Thyroid gland (tissue), 4 donors: ENCODE results near the gene MRPL3. TPM values are rescaled to one million over a fixed set of nuclear protein-coding genes. Genes with fewer than 3 reads are reported as not detected.

Experiments
- DNase-seq, 2 donors: peaks; one replicate each; pipeline ENCODE4 v3.0.0-alpha.2; 2019
- H3K27ac ChIP-seq, 3 donors: fragments of 200-600 bp; sonication (generic); 1 replicate in 2 of 3; 2 replicates in 1 of 3; pipeline ENCODE4 v1.5.1; 2016 to 2019; ENCODE audit warnings: mild to moderate bottlenecking in 1 of 3, moderate library complexity in 1 of 3
- H3K27me3 ChIP-seq: fragments of 200-600 bp; sonication (generic); one replicate; pipeline ENCODE4 v1.5.1; 2019
- H3K36me3 ChIP-seq, 2 donors: fragments of 200-600 bp; sonication (generic); one replicate each; pipeline ENCODE4 v1.5.1; 2016 to 2019
- H3K4me1 ChIP-seq, 2 donors: fragments of 200-600 bp; sonication (generic); one replicate each; pipeline ENCODE4 v1.5.1; 2017 to 2019
- H3K4me3 ChIP-seq, 3 donors: fragments of 200-600 bp; sonication (generic); replicated peaks in 1 of 3; 1 replicate in 2 of 3; 2 replicates in 1 of 3; pipeline ENCODE4 v1.5.1; 2016; ENCODE audit warnings: mild to moderate bottlenecking in 1 of 3
- H3K9me3 ChIP-seq: fragments of 200-600 bp; sonication (generic); one replicate; pipeline ENCODE4 v1.5.1; 2017
- POLR2A ChIP-seq, 2 donors: fragments of 450-650 bp; IDR thresholded peaks; one replicate each; pipeline ENCODE4 v1.6.1; 2017; ENCODE audit warnings: antibody characterized with exemption in 2 of 2, mild to moderate bottlenecking in 2 of 2, moderate library complexity in 1 of 2
- WGBS, 2 donors: methylation state at CpG; one replicate each; pipeline ENCODE4 v1.1.5; 2017; 5-methylcytosine and 5-hydroxymethylcytosine counted together
- intact Hi-C: fragments of 100-400 bp; cut with DNase I; formaldehyde crosslinking; loops from one replicate; pipeline ENCODE4 v1.15.1; 2023
- total RNA-seq, 4 donors: library from RNA; depleted of rRNA; stranded (reverse); fragments of >200 nt; gene quantifications; one replicate each; pipeline ENCODE4 v1.2.3, GENCODE V29; 2016
- TF ChIP-seq, protein P1 (sequence below), 6 experiments: fragments of 200-600 bp in 3 of 6; fragments of 450-650 bp in 3 of 6; sonication (generic) in 3 of 6; IDR thresholded peaks; one replicate each; pipeline ENCODE4 v1.5.1; 2016 to 2019; ENCODE audit warnings: antibody characterized with exemption in 6 of 6, mild to moderate bottlenecking in 2 of 6, inconsistent platforms in 1 of 6, moderate library complexity in 1 of 6

MRPL3 gene
- total RNA-seq, 4 donors from 2014 or later, result 96.6 to 128 (median 111) TPM

DNA sequence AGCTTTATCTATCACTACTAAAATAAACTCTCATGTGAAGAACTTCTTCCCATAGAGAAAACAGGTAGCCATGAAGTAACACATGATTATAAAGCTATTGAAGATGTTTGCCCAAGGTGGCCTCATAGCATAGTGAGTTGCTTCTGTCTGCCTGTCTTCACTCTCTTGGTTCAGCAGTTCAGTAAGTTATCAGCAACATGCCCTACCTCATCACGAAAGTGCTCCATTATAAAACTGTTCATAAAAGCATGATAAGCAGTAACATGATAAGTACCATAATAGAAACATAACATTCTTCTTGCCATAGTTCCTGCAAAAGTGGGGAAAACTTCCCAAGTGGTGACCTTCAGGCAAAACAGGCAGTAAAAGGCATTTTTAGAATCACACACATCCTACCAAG is 45.6 kb downstream of the MRPL3 start:
- no peak for DNase-seq
- no peaks in the 10 kb centered on the region for H3K9me3 ChIP-seq
- no peak overlapping the region for H3K27ac ChIP-seq
- H3K27me3 ChIP-seq, result no peaks in the 10 kb centered on the region
- peaks cover 0 to 4% of the 10 kb centered on the region in 2 donors for H3K4me1 ChIP-seq
- 90 to 93% methylated on average over 1 of the region's 1 CpG for WGBS, 2 donors
- H3K4me3 ChIP-seq, result no peak overlapping the region
- TF ChIP-seq, protein P1, sequence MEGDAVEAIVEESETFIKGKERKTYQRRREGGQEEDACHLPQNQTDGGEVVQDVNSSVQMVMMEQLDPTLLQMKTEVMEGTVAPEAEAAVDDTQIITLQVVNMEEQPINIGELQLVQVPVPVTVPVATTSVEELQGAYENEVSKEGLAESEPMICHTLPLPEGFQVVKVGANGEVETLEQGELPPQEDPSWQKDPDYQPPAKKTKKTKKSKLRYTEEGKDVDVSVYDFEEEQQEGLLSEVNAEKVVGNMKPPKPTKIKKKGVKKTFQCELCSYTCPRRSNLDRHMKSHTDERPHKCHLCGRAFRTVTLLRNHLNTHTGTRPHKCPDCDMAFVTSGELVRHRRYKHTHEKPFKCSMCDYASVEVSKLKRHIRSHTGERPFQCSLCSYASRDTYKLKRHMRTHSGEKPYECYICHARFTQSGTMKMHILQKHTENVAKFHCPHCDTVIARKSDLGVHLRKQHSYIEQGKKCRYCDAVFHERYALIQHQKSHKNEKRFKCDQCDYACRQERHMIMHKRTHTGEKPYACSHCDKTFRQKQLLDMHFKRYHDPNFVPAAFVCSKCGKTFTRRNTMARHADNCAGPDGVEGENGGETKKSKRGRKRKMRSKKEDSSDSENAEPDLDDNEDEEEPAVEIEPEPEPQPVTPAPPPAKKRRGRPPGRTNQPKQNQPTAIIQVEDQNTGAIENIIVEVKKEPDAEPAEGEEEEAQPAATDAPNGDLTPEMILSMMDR (IDR thresholded peaks at IDR 0.05), result no peak
- no peak for TF ChIP-seq POLR2A (IDR thresholded peaks at IDR 0.05)
- peaks cover under 1 to 8% of the 10 kb centered on the region in 2 donors for H3K36me3 ChIP-seq
- intact Hi-C loops, result no loop called here

DNA sequence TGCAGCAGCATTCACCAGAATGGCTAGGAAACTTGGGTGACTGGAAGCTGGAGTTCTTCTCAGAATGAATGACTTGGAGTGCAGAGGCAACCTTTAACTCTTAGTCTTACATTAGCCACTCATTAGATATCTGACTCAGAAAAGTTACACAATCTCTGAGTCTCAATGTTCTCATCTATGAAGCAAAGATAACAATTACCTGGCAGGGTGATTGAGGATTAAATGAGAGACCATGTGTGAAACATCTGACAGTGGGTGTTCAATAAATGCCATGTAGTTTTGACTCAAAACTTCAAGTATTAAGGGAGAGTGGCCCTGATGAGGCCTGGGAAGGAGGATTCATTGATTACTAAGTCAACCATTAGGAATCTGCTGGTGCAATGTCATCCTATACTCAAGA is 48.3 kb downstream of the MRPL3 start:
- no peak overlapping the region for H3K27ac ChIP-seq
- no peaks in the 10 kb centered on the region for H3K27me3 ChIP-seq
- no peak for DNase-seq
- intact Hi-C loops, result no loop called here
- H3K4me1 ChIP-seq, result peaks cover 0 to 4% of the 10 kb centered on the region in 2 donors
- no peaks in the 10 kb centered on the region for H3K36me3 ChIP-seq
- H3K9me3 ChIP-seq, result no peaks in the 10 kb centered on the region
- TF ChIP-seq, protein P1 (IDR thresholded peaks at IDR 0.05), result no peak
- no peak for TF ChIP-seq POLR2A (IDR thresholded peaks at IDR 0.05)
- H3K4me3 ChIP-seq, result no peak overlapping the region

DNA sequence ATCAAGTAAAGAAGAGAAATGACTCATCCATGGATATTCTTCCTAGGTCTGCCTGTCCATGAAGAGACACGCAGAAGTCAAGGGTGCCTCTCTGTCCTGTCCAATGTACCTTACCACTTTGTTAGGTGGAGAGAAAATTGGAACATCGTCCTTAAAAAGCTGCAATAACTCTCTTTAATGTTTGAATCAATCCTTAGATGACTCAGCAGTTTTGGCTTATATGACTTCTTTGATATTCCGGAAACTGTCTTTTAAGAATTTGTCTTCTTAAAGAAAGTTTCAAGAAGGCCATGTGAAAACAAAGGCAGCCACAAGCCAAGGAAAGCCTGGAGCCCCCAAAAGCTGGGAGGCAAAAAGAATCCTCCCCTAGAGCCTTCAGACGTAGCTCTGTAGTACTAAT is 49.2 kb downstream of the MRPL3 start:
- Histone ChIP-seq H3K4me1 (peaks cover 0 to 4% of the 10 kb centered on the region in 2 donors), H3K27ac (no peak overlapping the region), H3K36me3 (no peaks in the 10 kb centered on the region), H3K4me3 (no peak overlapping the region), H3K9me3 (no peaks in the 10 kb centered on the region), H3K27me3 (no peaks in the 10 kb centered on the region)
- intact Hi-C loops, result no loop called here
- WGBS, 2 donors, result 88 to 89% methylated on average over 4 of the region's 4 CpGs
- TF ChIP-seq, protein P1 (IDR thresholded peaks at IDR 0.05), result no peak
- TF ChIP-seq POLR2A (IDR thresholded peaks at IDR 0.05), result no peak
- no peak for DNase-seq

DNA sequence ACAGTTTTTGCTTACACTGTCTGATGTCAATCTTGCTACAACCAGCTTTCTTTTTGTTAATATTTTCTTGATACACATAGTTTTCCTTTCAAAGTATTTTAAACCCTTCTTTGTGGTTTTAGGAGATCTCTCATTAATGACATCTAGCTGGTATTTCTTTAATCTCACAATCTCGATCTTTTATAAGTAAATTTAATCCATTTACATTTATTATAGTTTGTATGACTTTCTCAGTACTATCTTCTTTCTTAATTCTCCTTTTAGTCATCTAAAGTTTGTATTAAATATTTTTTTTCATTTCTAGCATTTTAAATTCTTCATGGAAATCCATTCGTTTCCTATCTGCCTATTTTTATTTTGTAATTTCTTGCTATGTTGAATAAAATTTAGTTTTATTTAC is 55.4 kb downstream of the MRPL3 start:
- TF ChIP-seq, protein P1 (IDR thresholded peaks at IDR 0.05), result no peak
- no peak for TF ChIP-seq POLR2A (IDR thresholded peaks at IDR 0.05)
- Histone ChIP-seq H3K27me3 (no peaks in the 10 kb centered on the region), H3K27ac (no peak overlapping the region), H3K4me3 (no peak overlapping the region), H3K36me3 (no peaks in the 10 kb centered on the region), H3K4me1 (no peaks in the 10 kb centered on the region), H3K9me3 (no peaks in the 10 kb centered on the region)
- WGBS, 2 donors, result 96 to 97% methylated on average over 2 of the region's 2 CpGs
- no peak for DNase-seq
- intact Hi-C loops, result no loop called here

DNA sequence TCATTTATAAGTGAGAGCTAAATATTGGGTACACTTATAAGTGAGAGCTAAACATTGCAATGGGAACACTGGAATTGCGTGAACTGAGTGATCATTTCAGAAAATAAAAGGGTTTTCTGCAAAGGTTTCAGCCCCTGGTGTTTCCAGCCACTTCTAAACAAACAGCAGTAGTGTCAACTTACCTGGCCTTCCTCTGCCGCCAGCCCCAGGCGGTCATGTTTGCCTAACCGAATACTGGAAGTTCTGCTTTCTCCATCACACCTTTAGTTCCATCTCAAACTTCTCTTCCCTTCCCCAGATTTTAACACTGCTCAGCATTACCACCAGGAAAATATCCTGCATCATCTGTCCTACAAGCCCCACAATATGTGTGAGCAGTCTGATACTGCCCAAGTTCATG is 58.6 kb downstream of the MRPL3 start:
- 83 to 88% methylated on average over 4 of the region's 4 CpGs for WGBS, 2 donors
- Histone ChIP-seq H3K36me3 (no peaks in the 10 kb centered on the region), H3K4me1 (no peaks in the 10 kb centered on the region), H3K4me3 (no peak overlapping the region), H3K9me3 (no peaks in the 10 kb centered on the region), H3K27ac (no peak overlapping the region), H3K27me3 (no peaks in the 10 kb centered on the region)
- no peak for TF ChIP-seq POLR2A (IDR thresholded peaks at IDR 0.05)
- TF ChIP-seq, protein P1 (IDR thresholded peaks at IDR 0.05), result no peak
- intact Hi-C loops, result no loop called here
- DNase-seq, result no peak
